GM08714 (cell line): ENCODE results near the gene UBR4.

Source experiments
- H3K4me3 ChIP-seq: fragments of 200-500 bp; sonication (Bioruptor generic); 2 replicates; pipeline ENCODE4 v1.5.1; 2014; ENCODE audit warnings: mild to moderate bottlenecking, low read length, inconsistent platforms
- ZNF274 ChIP-seq: IDR thresholded peaks from 2 replicates; pipeline ENCODE4 v1.6.1; 2012; ENCODE audit warnings: mild to moderate bottlenecking, low read depth, low read length

The UBR4 gene

DNA sequence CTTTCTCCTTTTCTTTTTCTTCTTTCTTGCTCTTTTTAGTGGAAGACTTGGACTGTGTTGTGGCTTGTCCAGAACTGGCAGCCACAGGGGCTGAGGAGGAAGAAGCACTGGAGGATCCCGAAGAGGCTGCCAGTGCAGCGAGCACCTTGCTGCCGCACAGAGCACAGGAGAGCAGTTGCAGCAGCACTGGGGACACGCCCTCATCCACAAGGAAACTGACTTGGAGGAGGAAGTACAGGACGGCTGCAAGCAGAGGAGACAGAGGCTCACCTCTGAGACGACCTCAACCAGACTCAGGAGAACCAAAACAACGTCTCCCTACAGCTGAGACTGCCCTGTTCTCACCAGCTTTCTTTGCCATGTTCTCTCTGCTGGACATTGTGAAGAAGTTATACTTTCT lies 88.9 kb downstream of the UBR4 start:
- TF ChIP-seq ZNF274 = no peak
- H3K4me3 ChIP-seq = no peak overlapping the region

DNA sequence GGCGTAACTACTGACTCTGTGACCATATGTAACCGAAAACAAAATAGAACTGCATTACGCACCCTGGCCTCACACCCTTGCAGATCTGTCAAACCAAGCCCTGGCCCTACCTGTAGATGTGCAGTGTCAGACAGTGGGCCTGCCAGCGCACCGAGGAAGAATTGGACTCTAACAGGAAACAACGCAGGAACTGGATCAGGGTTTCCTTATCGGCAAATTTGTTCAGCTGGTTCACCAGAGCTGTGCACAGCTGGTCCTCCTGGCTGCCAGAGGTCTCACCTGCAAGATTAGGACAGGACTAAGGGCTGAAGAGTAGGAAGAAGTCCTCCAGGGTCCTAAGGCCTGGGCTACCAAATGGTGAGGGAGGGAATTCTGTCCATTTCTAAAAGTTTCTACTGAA lies 90.0 kb downstream of the UBR4 start:
- no peak for TF ChIP-seq ZNF274
- no peak overlapping the region for H3K4me3 ChIP-seq

DNA sequence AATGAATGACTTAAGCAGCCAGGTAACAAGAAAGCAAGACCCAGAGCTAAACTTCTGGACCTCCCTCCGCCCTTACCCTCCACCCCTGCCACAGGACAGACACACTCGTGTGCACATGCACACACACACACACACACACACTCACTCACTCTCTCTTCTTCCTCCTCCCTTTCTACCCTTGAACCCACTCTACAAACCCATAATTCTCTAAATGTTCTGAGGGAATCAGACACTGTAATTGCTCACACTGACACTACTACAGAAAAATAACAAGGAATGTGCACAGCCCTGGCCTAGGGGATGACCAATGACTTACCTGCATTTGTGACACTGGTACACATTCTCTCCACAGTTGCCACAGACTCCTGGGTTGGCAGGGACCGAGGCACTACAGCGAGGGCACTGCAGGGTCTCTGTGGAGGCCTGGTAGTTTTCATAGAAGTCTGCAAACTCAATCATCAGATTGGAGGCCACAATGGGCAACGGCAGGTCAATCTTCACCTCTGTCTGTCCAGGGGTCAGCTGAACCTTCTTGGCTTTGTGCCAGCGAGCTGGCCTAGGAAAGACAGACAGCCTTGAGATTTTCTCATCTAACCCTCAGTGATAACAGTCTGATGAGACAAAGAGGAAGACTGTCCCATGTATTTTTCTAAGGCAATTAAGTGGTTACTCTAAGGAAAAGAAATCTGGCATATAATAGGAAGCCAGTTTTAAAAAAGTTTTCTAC lies 94.8 kb downstream of the UBR4 start:
- TF ChIP-seq ZNF274 = no peak
- H3K4me3 ChIP-seq = no peak overlapping the region

GRCh38 chr1:19113697-19114092 lies 96.4 kb downstream of the UBR4 start:
- H3K4me3 ChIP-seq = no peak overlapping the region
- no peak for TF ChIP-seq ZNF274

- no peak overlapping the region for H3K4me3 ChIP-seq
- TF ChIP-seq ZNF274 = no peak
Measured at GRCh38 chr1:19112891-19113696, 97.0 kb downstream of the UBR4 start.

DNA sequence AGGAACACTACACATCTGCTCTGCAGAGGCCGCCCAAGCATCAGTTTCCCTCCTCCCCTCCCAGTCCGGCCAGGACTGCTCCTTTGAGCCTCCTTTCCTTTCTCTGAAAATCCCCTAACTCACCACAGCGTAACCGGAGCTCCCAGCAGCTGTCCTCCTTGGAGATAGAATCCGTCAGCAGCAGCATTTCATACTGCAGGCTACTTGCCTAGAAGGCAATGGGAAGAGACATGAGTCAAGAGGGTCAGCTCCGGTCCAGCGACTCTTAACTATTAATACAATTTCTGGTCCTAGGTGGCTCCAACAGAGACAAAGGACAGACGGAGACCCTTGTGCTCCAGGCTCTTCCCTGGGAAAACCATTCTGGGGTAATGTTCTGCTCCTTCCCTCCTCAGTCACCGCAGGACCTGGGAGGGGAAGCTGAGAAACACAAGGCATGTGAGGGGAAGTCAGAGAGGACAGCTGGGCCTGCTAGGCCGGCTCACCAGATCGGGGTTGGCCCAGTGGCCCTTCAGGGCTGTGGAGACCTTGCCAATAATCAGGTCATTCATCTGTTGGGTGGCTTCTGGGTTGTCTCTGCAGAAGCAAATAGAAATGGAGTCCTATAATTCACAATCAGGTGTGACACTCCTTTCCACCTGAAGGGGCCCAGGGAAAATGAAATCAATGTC lies 99.7 kb downstream of the UBR4 start:
- no peak overlapping the region for H3K4me3 ChIP-seq
- TF ChIP-seq ZNF274 = no peak

GRCh38 chr1:19109545-19109944 lies 100.5 kb downstream of the UBR4 start:
- H3K4me3 ChIP-seq = no peak overlapping the region
- no peak for TF ChIP-seq ZNF274

GRCh38 chr1:19101244-19101643 lies 108.8 kb downstream of the UBR4 start:
- no peak overlapping the region for H3K4me3 ChIP-seq
- no peak for TF ChIP-seq ZNF274

DNA sequence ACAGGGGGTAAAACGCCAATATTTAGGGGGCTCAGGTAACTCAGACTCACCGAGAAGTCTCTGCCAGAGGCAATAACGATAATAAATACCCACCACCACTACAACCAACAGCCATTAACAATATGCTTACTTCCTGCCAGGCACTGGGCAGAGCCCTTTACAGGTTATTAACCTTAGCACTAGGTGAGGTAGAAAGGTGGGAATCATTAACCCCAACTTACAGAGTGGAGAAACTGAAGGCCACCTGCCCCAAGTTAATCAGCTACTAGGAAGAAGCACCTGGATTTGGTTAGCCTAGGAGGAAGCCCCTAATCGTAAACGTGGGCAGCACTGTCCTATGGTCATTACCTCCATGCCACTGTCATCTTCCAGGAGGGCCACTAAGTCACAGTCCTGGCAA lies 110.0 kb downstream of the UBR4 start:
- TF ChIP-seq ZNF274 = no peak
- no peak overlapping the region for H3K4me3 ChIP-seq

GRCh38 chr1:19096990-19097389 lies 113.1 kb downstream of the UBR4 start:
- H3K4me3 ChIP-seq = no peak overlapping the region
- no peak for TF ChIP-seq ZNF274

DNA sequence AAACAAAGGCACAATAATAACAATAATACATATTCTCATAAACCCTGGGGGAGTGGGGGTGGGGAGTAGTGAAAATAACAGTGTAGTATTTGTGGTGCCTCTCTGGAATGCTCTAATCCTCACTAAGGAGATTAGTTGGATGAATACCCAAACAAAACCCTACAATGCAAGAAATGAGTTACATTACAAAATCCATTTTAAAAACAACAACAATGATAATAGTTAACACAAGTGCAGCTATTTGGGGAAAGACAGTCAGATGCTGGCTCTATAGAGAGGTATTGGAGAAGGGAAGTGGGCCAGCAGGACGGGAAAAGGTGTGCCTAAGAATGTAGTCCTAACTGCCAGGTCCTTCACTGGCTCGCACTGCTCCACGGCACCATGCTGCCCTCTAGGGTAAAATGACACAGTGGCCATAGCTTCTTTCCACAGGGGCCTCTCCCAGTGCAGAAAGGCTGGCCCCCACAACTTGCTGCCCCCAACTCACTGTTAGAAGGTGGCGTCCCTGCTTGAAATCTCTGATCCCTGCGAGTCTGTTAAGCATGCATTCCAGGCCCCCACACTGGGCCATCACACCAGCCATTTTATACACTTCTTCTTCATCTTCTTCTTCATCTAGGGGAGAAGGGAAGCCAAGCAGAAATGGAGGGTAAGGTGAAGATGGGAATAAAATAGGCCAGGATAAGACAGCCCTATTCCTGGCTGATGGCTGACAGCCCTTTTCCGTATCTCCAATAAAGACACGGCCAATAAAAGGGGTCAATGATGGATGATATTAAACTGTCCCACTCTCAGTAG lies 113.8 kb downstream of the UBR4 start:
- H3K4me3 ChIP-seq = no peak overlapping the region

DNA sequence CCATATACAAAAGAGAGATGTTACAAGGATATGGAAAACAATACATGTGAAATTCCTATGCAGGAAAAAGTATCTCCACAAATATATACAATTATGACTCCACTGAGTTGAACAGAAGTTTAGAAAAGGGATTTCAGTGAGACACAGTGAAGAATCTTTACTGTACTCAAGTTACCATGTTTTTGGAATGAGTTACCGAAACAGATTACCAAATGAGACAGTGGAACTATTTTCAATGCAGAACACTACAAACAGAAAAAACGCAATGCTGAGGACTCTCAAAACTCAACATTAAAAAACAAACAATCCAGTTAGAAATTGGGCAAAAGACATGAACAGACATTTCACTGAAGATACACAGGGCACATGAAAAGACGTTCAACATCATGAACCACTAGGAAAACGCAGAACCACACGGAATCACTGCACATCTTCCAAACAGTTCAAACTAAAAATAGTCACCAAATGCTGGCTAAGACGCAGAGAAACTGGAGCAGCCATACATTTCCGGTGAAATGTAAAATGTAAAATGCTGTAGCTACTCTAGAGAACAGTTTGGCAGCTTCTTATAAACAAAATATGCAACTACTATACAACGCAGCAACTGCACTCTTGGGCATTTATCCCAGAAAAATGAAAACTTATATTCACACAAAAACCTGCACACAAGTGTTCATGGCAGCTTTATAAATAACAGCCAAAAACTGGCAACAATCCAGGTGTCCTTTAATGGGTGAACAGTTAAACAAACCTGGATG lies 118.7 kb downstream of the UBR4 start:
- no peak overlapping the region for H3K4me3 ChIP-seq
- TF ChIP-seq ZNF274 = no peak

More for the DNA sequence above, 113.8 kb downstream of the UBR4 start:
- no peak for TF ChIP-seq ZNF274

DNA sequence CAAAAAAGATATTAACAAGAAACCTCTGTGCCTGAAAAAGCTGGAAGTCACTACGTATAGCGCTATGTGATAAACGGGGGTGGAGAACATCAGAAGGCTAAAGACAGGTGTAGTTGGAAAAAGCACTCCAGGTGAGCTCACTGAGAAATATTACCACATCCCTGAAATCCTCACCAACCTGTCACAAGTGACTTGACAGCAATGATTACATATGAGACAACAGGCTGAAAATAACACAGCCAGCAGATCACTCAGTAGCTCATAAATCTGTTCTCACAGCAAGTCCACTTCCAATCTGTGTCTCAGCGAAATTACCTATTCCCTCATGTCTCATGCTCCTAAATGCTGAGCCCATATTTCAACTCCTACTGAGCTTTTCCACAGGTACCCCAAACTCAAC lies 120.5 kb downstream of the UBR4 start:
- TF ChIP-seq ZNF274 = no peak
- H3K4me3 ChIP-seq = no peak overlapping the region

- TF ChIP-seq ZNF274 = no peak
- no peak overlapping the region for H3K4me3 ChIP-seq
Measured at GRCh38 chr1:19088717-19089442, 121.2 kb downstream of the UBR4 start.
